Small intestine (tissue), 7 donors: ENCODE measurements around the gene ANKS6. TPM values are rescaled to one million over a fixed set of nuclear protein-coding genes. Genes with fewer than 3 reads are reported as not detected.

ENCODE experiments used
- DNase-seq, 2 donors: peaks; one replicate each; pipeline versions ENCODE4 v3.0.0 to v3.0.0-alpha.2; 2013
- FAIRE-seq: peaks from 2 replicates; lab custom pipeline; 2012; peaks lifted over from hg19 to GRCh38; lab: Jason Lieb, UNC
- H3K27ac ChIP-seq, 3 donors: one replicate each; pipeline ENCODE4 v1.5.1; 2013; ENCODE audit warnings: low read length in 2 of 3, mild to moderate bottlenecking in 2 of 3, control low read depth in 1 of 3, inconsistent platforms in 1 of 3, low read depth in 1 of 3, moderate library complexity in 1 of 3
- H3K27me3 ChIP-seq, 3 donors: one replicate each; pipeline ENCODE4 v1.6.1; 2013; ENCODE audit warnings: low read length in 3 of 3, inconsistent platforms in 1 of 3; ENCODE audit not compliant: control insufficient read depth in 3 of 3, insufficient read depth in 3 of 3
- H3K36me3 ChIP-seq, 3 donors: one replicate each; pipeline ENCODE4 v1.6.1; 2013; ENCODE audit warnings: low read length in 3 of 3, inconsistent platforms in 1 of 3, low read depth in 1 of 3, mild to moderate bottlenecking in 1 of 3, moderate library complexity in 1 of 3; ENCODE audit not compliant: control insufficient read depth in 3 of 3, insufficient read depth in 2 of 3
- H3K4me1 ChIP-seq, 3 donors: one replicate each; pipeline ENCODE4 v1.6.1; 2013; ENCODE audit warnings: low read length in 2 of 3, inconsistent platforms in 1 of 3, low read depth in 1 of 3, mild to moderate bottlenecking in 1 of 3, moderate library complexity in 1 of 3; ENCODE audit not compliant: control insufficient read depth in 3 of 3, insufficient read depth in 2 of 3
- H3K4me3 ChIP-seq, 3 donors: one replicate each; pipeline ENCODE4 v1.5.1; 2013; ENCODE audit warnings: low read length in 3 of 3, control low read depth in 1 of 3, inconsistent platforms in 1 of 3, low read depth in 1 of 3, mild to moderate bottlenecking in 1 of 3, moderate library complexity in 1 of 3
- H3K9me3 ChIP-seq, 2 donors: one replicate each; pipeline ENCODE4 v1.6.1; 2013; ENCODE audit warnings: low read depth in 1 of 2, low read length in 1 of 2; ENCODE audit not compliant: control insufficient read depth in 2 of 2, insufficient read depth in 1 of 2
- WGBS, 3 donors: extraction: QIAGEN DNeasy Blood & Tissue Kit; methylation state at CpG; one replicate each; pipeline ENCODE4 v1.1.7; 2013; 5-methylcytosine and 5-hydroxymethylcytosine counted together
- polyA plus RNA-seq, 4 donors: library from polyadenylated mRNA; stranded (reverse) in 3 of 4; unstranded in 1 of 4; fragments of 200-250 nt in 3 of 4; fragments of 120-200 nt in 1 of 4; gene quantifications; one replicate each; pipeline versions ENCODE4 v1.2.1 to v1.2.3, GENCODE V29; 2013
- donor health status: healthy with polysubstance abuse.
- donor health status: control.
- donor health status: control.
- donor health status: Bipolar disorder and iron deficiency.
- donor health status: healthy.

The ANKS6 gene
- polyA plus RNA-seq, 4 donors: 17.3 to 33.3 (median 19.3) TPM

GRCh38 chr9:98810102-98810842, 13.9 kb upstream of the ANKS6 start:
- H3K27ac ChIP-seq: peak overlapping the region in 2 of 3 donors; percentile 57 to 88
- no peaks in the 10 kb centered on the region for H3K9me3 ChIP-seq
- H3K4me1 ChIP-seq: peaks cover 0 to 46% (median 14%) of the 10 kb centered on the region in 3 donors
- H3K4me3 ChIP-seq: no peak overlapping the region
- no peaks in the 10 kb centered on the region for H3K27me3 ChIP-seq
- peak in 1 of 2 donors; percentile 20 for DNase-seq
- no peaks in the 10 kb centered on the region for H3K36me3 ChIP-seq
- WGBS, 3 donors: 40 to 63% (median 46%) methylated on average over 3 of the region's 3 CpGs
- FAIRE-seq: no peak

GRCh38 chr9:98809311-98810101, 13.2 kb upstream of the ANKS6 start:
- Histone ChIP-seq H3K36me3 (no peaks in the 10 kb centered on the region), H3K27ac (peak overlapping the region; percentile 8 to 88 (median 57)), H3K4me1 (peaks cover 0 to 49% (median 16%) of the 10 kb centered on the region in 3 donors), H3K27me3 (no peaks in the 10 kb centered on the region), H3K9me3 (no peaks in the 10 kb centered on the region), H3K4me3 (peak overlapping the region in 2 of 3 donors; percentile 68 to 73)
- WGBS, 3 donors: 57 to 81% (median 61%) methylated on average over 9 of the region's 9 CpGs
- FAIRE-seq (no peak), DNase-seq (peak; percentile 83 to 88)

GRCh38 chr9:98808875-98809274, 12.5 kb upstream of the ANKS6 start:
- H3K4me1 ChIP-seq: peaks cover 0 to 49% (median 16%) of the 10 kb centered on the region in 3 donors
- H3K4me3 ChIP-seq: peak overlapping the region in 2 of 3 donors; percentile 68 to 73
- H3K27me3 ChIP-seq: no peaks in the 10 kb centered on the region
- H3K27ac ChIP-seq: peak overlapping the region in 2 of 3 donors; percentile 57 to 88
- no peaks in the 10 kb centered on the region for H3K9me3 ChIP-seq
- 16 to 72% (median 49%) methylated on average over 2 of the region's 2 CpGs for WGBS, 3 donors
- FAIRE-seq (no peak), DNase-seq (no peak)
- H3K36me3 ChIP-seq: no peaks in the 10 kb centered on the region

GRCh38 chr9:98808411-98808815, 12.1 kb upstream of the ANKS6 start:
- peak overlapping the region; percentile 2 to 88 (median 57) for H3K27ac ChIP-seq
- WGBS, 3 donors: 10 to 27% (median 17%) methylated on average over 17 of the region's 17 CpGs
- H3K36me3 ChIP-seq: no peaks in the 10 kb centered on the region
- peaks cover 0 to 49% (median 16%) of the 10 kb centered on the region in 3 donors for H3K4me1 ChIP-seq
- H3K4me3 ChIP-seq: peak overlapping the region in 2 of 3 donors; percentile 68 to 73
- FAIRE-seq: no peak
- H3K9me3 ChIP-seq: no peaks in the 10 kb centered on the region
- no peaks in the 10 kb centered on the region for H3K27me3 ChIP-seq
- peak; percentile 74 to 83 for DNase-seq

- H3K4me1 ChIP-seq: peaks cover 0 to 49% (median 16%) of the 10 kb centered on the region in 3 donors
- H3K36me3 ChIP-seq: no peaks in the 10 kb centered on the region
- peak overlapping the region in 2 of 3 donors; percentile 57 to 88 for H3K27ac ChIP-seq
- H3K9me3 ChIP-seq: no peaks in the 10 kb centered on the region
- no peaks in the 10 kb centered on the region for H3K27me3 ChIP-seq
- peak overlapping the region; percentile 68 to 79 (median 73) for H3K4me3 ChIP-seq
- DNase-seq (peak in 1 of 2 donors; percentile 25), FAIRE-seq (no peak)
- 0% methylated on average over 26 to 46 of the region's 46 CpGs for WGBS, 3 donors
Measured at GRCh38 chr9:98807814-98808195, 11.4 kb upstream of the ANKS6 start.

- H3K4me1 ChIP-seq: peaks cover 0 to 49% (median 16%) of the 10 kb centered on the region in 3 donors
- peak; percentile 78 to 79 for DNase-seq
Measured at GRCh38 chr9:98807070-98807813, 10.9 kb upstream of the ANKS6 start, which contains the start of gene GALNT12. Gene GALNT12, plus strand, starts transcription at chr9:98807670. Its CDS starts 29 bp downstream, at chr9:98807699.

GRCh38 chr9:98806394-98807035, 10.2 kb upstream of the ANKS6 start:
- peaks cover 0 to 47% (median 16%) of the 10 kb centered on the region in 3 donors for H3K4me1 ChIP-seq
- WGBS, 3 donors: 74 to 87% (median 81%) methylated on average over 8 of the region's 8 CpGs
- no peaks in the 10 kb centered on the region for H3K9me3 ChIP-seq
- H3K27ac ChIP-seq: peak overlapping the region; percentile 15 to 65 (median 41)
- H3K27me3 ChIP-seq: no peaks in the 10 kb centered on the region
- no peak overlapping the region for H3K4me3 ChIP-seq
- DNase-seq (no peak), FAIRE-seq (no peak)
- H3K36me3 ChIP-seq: no peaks in the 10 kb centered on the region

More at GRCh38 chr9:98807070-98807813, 10.9 kb upstream of the ANKS6 start, which contains the start of gene GALNT12:
- peak within 1 kb of the TSS; percentile 2 to 88 (median 57) for H3K27ac ChIP-seq
- no peaks in the 10 kb centered on the region for H3K27me3 ChIP-seq
- H3K4me3 ChIP-seq: peak within 1 kb of the TSS; percentile 68 to 79 (median 73)
- no peak for FAIRE-seq
- WGBS, 3 donors: 4 to 6% (median 5%) methylated on average over 27 to 51 of the region's 51 CpGs
- H3K36me3 ChIP-seq: no peaks in the 10 kb centered on the region
- H3K9me3 ChIP-seq: no peaks in the 10 kb centered on the region
